GM06990 (cell line): ENCODE results near the gene ITGA2.

ENCODE experiments used
- DNase-seq: peaks from one replicate; pipeline ENCODE4 v3.0.0-alpha.2; 2011; ENCODE audit not compliant: insufficient read length; ENCODE audit errors: extremely low read depth
- H3K27me3 ChIP-seq: replicated peaks from 2 replicates; pipeline ENCODE4 v1.6.0; 2011; ENCODE audit warnings: low read length; ENCODE audit not compliant: control insufficient read depth, insufficient read depth
- H3K36me3 ChIP-seq: 2 replicates; pipeline ENCODE4 v1.5.1; 2011; ENCODE audit warnings: low read length; ENCODE audit not compliant: control insufficient read depth, insufficient read depth
- H3K4me3 ChIP-seq: replicated peaks from 2 replicates; pipeline ENCODE4 v1.5.1; 2011; ENCODE audit warnings: low read depth, mild to moderate bottlenecking, control low read depth, low read length
- CTCF ChIP-seq: IDR thresholded peaks from 2 replicates; pipeline ENCODE4 v1.5.1; 2011; ENCODE audit warnings: low read length, control low read depth, mild to moderate bottlenecking, inconsistent platforms; ENCODE audit not compliant: insufficient read depth, poor library complexity, severe bottlenecking

Gene ITGA2

GRCh38 chr5:53084546-53085255 lies 95.5 kb downstream of the ITGA2 start:
- no peak for TF ChIP-seq CTCF
- Histone ChIP-seq H3K36me3 (no peaks in the 10 kb centered on the region), H3K27me3 (no peaks in the 10 kb centered on the region; the same call in 1 of the 2 replicates)

DNA sequence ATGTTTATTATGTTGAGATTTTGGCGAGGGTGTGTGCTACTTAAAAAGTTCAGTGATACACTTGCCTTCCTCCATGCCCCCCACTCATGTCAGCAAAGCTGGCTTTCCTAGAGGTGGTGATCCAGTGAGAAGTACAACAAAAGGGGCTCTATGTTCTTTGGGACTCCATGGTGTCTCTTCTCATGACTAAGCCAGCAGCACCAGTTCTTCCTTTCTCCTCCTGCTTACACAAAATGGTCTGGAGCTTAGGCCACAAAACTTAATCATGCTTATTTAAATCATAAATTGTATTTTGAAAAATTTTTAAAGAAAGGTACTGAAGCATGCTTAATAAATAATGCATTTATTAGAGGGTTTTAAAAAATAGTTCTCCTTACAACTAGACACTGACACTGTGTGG lies 98.0 kb downstream of the ITGA2 start:
- no peak for TF ChIP-seq CTCF
- Histone ChIP-seq H3K36me3 (no peaks in the 10 kb centered on the region), H3K4me3 (no peak overlapping the region), H3K27me3 (no peaks in the 10 kb centered on the region; the same call in 1 of the 2 replicates)
- no peak for DNase-seq

More at GRCh38 chr5:53084546-53085255, 95.5 kb downstream of the ITGA2 start:
- no peak for DNase-seq
- no peak overlapping the region for H3K4me3 ChIP-seq

- no peak for DNase-seq
- Histone ChIP-seq H3K4me3 (no peak overlapping the region), H3K27me3 (no peaks in the 10 kb centered on the region; the same call in 1 of the 2 replicates), H3K36me3 (no peaks in the 10 kb centered on the region)
- TF ChIP-seq CTCF: no peak
These were observed 98.5 kb downstream of the ITGA2 start for GRCh38 chr5:53087621-53088121.

- Histone ChIP-seq H3K4me3 (no peak overlapping the region), H3K27me3 (no peaks in the 10 kb centered on the region; the same call in 1 of the 2 replicates), H3K36me3 (no peaks in the 10 kb centered on the region)
- DNase-seq: peak; percentile 37
- no peak for TF ChIP-seq CTCF
These were observed 100.4 kb downstream of the ITGA2 start for GRCh38 chr5:53089481-53089991.

- Histone ChIP-seq H3K27me3 (no peaks in the 10 kb centered on the region), H3K4me3 (no peak overlapping the region), H3K36me3 (no peaks in the 10 kb centered on the region)
- DNase-seq: no peak
- TF ChIP-seq CTCF: no peak
These were observed 101.1 kb downstream of the ITGA2 start for GRCh38 chr5:53090229-53090628.
